Activated CD4-positive, alpha-beta T cell treated with anti-CD3 and anti-CD28 coated beads for 1 hour (primary cell): Measurements from ENCODE around the gene ATP4A.

Source experiments
- DNase-seq: peaks from one replicate; pipeline ENCODE4 v3.0.0-alpha.2; 2020

ATP4A gene

DNA sequence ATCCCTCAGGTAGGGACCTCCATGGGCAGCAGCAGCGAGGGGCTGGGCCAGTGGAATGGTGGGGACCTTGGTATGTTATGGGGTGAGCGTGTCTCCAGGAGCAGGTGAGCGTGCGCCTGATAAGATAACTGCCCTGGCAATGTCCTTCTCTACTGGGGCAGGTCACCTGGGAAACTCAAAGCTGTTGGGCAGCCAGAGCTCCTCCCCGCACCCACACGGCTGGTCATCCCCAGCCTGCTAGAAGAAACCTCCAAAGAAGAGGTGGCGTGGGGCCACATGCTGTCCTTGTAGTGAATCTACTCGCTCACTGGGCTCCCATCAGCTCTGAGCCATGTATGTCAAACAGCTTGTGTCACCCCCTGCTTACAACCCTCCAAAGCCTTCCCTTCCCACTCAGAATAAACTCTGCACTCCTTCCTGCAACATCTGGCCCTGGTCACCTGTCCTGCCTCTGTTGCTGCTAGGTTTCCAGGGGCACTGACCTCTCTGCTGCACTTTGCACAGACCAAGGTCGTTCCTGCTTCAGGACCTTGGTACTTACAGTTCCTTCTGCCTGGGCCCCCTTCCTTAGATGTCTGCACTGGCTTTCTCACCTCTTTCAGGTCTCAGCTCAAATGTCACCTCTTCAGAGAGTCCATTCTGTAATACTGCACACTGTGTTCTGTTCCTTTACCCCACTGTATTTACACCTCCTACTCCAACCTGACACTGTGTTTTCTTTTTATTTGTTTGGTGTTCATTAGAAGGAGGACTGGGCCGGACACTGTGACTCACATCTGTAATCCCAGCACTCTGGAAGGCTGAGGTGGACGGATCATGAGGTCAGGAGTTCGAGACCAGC lies 1.8 kb upstream of the ATP4A start:
- no peak for DNase-seq

DNA sequence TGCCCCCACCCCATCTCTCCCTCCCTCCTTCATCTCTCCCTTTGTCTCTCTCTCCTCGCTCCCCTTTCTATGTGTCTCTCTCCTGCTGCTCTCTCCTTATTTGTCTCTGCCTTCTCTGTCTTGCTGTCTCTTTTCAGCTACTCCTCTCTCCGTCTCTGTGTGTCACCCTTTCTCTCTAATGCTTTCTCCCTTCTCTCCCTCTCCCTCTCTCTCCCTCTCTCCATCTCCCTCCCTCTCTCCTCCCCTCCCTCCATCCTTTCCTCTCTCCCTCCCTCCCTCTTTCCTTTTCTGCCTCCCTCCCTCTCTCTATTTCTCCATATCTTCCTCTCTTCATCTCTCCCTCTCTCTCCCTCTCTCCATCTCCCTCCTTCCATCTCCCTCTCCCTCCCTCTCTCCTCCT lies 682 bp downstream of the ATP4A start:
- DNase-seq: no peak

DNA sequence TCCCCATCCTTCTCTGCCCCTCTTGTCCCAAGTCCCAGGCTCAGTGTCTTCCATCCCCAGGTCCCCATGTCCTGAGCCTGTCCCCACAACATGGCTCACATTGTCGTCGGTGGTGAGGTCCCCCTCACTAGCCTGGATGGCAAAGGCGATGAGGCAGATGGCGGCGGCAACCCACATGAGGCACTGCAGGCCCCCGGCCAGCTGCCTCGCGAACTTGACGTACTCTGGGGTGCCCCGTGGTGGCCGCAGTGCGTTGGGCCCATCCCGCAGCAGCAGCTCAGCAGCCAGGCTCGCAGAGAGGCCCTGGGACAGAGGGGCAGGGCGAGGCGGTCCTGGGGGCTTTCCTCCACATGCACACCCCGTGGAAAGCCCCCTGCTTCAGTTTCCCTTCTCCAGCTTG lies 1.1 kb downstream of the ATP4A start:
- no peak for DNase-seq

DNA sequence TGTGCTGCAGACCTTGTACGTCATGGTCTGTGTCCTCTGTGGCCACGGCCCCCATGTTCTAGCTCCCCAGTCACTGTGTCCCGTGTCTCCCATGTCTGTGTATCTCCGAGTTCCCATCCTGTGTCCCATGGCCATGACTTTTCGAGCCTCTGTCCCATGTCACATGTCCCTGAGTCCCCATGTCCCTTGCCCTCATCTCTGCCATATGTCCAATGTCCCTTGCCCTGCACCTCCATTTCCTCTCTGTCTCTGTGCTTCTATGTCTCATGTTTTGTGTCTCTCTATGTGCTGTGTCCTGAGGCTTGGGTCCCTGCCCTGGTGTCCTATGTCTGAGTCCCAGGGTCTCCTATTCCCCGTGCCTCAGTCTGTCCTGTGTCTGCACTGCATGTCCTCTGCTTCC lies 2.0 kb downstream of the ATP4A start:
- no peak for DNase-seq

DNA sequence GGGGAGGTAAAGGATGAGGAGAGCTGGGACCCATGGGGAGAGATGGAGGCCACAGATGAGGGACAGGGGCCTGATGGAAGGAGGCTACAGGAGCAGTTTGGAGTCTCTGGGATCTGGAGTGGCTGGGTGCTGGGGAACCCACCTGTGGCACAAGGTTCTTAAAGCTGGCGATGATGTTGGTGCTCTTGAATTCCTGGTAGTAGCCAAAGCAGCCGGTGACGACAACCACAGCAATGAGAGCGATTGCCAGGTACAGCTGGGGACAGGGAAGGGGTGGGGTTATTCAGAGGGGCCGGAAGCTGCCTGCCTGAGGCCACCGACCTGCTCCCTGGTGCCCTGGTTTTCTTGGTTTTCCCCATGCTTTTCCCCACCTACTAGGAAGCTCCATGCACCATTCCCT lies 2.8 kb downstream of the ATP4A start:
- DNase-seq: no peak

DNA sequence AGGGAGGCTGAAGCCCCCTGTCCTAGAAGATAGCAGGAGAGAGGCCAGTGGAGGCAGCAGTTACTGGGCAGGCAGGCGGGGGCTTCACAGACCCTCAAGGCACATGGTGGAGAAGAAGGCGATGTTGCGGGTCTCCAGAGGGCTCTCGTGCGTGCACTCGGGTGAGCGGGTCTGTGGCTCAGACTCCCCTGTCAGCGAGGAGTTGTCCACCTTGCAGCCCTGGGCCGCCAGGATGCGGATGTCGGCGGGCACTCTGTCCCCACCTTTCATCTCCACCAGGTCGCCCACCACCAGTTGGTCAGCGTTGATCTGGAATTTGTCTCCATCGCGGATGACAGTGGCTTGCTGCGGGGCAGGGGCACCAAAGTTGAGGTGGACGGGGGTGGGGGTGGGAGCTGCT lies 3.2 kb downstream of the ATP4A start:
- DNase-seq: no peak

DNA sequence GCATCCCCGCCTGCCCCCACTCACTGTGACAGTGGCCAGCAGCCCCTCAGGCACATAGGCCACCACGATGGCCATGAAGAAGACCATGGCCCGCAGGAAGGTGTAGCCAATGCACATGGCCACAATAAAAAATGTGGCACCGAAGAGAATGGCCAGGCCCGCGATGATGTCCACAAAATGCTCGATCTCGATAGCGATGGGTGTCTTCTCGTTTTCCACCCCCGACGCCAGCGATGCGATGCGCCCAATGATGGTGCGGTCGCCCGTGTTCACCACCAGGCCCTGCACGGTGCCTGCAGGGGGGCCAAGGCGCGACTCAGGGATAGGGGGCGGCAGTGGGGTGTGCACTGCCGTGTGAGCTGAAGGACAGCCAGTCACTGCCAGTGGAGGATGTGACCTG lies 3.7 kb downstream of the ATP4A start:
- DNase-seq: no peak

DNA sequence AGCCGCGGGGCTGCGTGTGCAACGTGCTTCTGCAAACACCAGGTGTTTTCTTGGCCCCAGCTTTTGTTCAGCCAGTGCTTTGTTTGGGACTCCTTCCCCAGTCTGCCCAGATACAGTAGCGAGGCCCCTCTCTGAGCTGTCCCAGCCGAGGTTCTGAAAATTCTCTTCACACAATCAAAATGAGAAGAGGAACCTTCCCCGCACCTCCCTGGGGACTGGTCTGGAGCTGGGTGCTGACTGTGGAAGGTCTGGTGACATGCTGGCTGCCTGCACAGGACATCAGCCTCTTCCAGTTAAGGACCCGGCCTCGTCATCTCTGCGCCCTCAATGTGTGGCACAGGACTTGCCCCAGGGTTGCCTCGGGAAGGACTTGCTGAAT lies 4.2 kb downstream of the ATP4A start:
- no peak for DNase-seq

DNA sequence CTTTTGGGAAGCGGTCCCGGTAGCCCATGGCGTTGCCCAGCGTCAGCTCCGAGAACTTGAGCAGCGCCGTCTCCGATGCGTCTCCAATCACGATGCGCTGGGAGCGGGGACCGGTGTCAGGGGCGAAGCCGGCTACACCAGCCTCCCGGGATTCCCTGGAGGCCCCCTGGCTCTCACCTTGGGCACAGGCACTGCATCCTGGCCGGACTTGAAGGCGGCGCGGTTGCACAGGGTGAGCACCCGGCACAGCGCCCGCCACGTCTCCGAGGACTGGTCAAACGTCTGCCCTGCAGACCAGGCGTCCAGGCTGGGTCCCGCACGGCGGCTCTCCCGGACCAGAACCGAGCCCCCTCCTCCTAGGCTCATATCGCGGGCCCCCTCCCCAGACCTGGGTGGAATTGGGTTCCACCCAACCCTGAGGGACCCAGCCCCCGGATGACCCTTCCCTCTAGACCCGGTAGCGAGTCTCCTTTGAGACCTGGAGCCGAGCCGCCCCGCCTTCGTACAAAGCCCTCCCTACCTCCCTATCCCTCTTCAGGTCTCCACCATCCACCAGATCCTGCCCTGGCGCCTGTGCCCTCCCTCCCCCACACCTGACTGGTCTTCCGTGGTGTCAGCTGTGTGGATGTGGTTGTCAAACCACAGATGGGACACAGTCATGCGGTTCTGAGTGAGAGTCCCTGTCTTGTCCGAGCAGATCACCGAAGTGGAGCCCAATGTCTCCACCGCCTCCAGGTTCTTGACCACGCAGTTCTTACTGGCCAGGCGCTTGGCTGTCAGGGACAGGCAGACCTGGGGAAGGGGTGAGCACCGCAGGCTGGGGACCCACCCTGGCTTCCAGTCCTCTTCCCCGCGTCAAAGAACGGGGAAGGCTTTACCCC lies 4.8 kb downstream of the ATP4A start:
- DNase-seq: no peak

DNA sequence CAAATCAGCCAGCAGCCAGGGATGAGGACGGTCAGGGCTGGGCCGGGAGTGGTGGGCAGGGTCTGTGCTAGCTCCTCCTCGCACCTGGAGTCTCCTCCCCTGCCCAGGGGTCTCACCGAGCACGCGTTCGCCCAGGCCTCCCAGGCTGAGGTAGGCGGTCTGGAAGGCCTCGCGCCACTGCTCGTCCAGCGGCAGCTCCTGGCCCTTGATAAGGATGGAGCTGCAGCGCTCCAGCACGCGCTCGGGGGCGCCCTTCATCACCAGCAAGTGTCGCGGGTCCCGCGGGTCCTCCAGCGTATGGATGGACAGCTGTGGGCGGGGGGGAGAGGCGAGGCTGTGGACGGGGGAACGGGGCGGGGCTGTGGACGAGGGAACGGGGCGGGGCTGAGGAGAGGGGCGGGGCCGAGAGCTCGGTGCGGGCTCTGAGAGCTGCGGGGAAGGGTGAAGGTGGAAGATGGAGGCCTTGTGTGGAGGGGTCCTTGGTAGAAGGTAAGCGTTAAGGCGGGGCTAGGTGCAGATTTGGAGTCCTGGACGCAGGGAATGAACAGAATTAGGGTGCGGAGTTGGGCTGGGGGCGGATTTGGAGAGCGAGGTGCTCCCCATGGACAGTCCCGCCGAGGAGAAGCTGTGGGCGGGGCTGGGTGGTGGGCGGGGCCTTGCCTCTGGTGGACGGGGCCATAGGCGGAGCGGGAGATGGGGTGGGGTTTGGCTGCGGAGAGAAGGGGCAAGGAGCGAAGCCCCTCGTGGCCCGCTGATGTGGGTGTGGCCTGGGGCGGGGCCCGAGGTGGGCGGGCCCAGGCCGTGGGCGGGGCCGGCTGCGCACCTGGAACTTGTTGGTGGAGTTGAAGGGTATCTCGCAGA lies 5.7 kb downstream of the ATP4A start:
- peak; percentile 32 for DNase-seq

DNA sequence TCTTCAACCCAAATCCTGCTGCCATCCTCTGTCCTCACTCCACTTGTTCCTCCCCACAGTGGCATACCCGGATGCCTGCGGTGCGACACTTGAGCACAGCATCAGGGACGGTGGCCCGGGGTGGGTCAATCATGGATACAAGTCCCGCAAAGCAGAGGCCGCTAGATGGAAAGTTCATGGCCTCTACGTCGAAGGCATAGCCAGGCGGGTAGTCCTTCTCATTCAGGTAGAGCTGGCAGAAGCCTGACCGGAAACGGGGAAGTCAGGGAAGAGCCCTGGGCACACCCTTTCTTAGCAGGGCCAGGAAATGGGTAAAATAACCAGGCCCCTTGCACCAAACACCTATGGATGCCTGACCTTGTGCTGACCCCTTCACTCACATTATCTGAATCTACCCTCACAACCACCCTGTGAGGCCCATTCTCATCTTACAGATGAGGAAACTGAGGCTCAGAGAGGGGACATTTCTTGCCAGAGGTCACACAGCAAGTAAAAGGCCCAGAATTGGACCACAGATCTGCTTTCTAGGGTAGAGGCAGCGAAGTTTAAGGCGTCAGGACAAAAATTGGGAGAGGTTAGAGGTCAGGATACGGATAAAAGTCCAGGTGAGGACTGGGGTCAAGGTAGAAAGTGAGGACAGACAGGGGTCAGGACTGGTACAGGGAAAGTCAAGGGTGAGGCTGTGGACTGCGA lies 6.5 kb downstream of the ATP4A start:
- DNase-seq: no peak

DNA sequence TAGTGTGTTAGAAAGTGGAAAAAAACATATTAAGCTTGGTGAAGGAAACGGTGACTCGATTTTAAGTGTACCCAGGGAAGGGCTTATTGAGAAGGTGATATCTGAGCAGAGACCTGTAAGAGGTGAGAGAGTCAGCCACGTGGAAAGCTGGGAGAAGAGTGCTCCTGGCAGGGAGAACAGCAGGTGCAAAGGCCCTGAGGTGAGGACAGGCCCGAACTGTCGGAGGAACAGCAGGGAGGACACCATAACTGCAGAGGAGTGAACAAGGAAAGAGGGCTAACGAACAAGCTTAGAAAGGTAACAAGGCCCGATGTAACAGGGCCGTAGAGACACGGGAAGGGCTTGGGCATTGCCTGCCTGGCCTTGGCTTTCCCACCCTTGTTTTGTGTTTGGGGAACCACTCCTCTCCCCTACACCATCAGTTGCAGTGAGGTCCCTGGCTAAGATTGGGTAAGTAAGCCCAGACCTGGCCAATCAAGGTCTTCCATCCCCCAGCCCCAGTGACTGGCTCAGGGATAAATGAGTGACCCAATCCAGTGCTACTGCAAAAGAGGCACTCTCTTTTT lies 7.3 kb downstream of the ATP4A start:
- DNase-seq: no peak

DNA sequence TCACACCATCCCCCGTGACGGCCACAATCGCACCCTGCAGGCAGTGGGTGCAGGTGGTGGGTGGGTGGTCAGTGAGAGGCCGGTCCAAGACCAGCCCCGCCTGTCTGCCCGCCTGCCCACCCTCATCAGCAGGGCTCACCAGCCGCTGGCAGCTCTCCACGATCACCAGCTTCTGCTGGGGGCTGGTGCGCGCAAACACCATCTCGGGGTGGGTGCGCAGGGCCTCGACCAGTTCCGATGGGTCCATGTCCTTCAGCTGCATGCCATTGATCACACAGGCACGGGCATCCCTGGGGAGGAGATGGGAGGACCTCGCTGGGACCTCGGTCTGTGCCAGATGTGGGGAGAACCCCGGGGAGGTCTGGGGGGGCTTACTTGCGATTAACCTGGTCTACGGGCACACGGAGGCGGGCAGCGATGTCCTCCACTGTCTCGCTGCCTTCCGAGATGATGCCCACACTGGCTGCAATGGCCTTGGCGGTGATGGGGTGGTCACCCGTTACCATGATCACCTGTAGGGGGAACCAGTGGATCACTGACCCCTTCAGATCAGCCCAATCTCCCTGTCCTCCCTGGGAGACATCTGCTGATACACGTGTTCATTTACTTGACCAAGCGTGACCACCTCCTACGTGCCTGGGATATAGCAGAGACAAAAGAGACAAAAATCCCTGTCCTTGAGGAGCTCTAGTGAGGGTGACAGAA lies 8.0 kb downstream of the ATP4A start:
- DNase-seq: no peak

DNA sequence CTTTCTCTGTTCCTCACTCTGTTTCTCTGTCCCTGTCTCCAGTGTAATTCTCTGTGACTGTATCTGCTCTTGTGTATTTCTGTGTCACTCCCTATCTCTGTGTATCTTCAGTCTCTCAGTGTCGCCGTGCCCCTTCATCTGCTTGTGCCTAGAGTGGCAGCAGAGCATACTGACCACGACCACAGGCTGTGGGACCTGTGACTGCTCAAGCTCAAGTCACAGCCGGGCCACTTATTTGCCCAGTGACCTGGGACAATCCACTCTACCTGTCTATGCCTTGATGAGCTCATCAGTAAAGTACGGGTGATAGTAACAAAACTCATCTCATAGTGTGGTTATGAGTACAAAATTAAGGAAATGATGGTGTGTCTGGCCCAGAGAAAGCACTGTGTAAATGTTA lies 9.4 kb downstream of the ATP4A start:
- DNase-seq: no peak

DNA sequence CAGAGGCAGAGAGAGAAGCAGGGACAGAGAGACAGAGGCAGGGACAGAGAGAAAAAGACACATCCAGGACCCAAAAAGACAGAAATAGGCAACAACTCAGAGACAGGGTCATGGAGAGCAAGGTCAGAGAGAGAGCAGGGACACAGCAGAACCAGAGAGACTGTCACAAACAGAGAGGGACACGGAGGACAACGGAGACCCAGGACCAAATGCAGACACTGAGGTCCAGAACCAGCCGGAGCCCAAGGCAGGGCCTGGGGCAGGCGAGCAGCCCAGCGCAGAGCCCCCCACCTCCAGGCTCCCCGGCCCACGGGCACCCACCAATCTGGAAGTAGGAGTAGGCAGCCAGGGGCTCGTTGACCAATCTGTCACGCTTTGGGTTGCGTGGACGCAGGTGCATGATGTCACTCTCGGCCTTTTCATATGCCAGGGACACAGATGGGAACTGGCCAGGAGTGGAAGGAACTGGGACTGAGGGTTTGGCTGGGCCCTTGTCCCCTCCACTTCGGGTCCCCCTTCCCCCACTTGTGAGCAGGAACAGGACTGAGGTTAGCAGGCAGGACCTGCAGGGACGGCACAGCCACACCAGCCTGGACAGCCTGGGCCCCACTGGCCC lies 10.0 kb downstream of the ATP4A start:
- DNase-seq: no peak

DNA sequence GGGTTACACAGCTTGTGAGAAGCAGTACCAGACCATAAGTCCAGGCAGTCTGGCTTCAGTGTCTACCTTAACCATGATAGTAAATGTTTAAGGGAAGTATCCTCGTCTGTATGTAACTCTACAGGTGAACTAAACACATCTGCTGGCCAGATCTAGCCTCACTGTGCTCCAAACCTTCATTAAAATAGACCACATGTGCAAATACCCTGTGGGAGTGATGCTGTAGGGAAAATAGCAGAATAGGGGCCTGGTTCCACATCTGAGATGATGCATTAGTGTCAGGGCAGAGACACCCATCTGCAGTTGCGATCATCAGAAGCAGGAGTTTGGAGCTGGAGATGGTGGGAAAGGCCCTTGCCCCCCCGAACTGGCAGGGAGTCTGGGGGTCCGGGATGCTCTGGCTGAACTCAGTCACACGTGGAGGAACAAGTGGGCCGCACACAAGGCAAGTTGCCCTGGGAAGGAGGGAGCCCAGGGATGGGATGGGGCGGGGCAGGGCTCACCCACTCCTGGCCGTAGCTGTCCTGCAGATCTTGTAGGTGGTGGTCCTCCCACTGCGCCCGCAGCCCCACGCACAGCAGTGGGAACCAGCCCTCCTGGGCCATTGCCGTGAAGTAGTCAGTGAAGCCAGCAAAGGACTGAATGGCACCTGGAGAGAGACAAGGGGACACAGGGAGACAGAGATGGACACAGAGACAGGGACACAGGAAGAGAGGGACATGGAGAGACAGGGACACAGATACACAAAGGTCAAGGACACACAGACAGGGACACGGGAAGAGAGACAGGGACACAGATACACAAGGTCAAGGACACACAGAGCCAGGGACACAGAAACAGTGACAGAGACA lies 10.7 kb downstream of the ATP4A start:
- no peak for DNase-seq

DNA sequence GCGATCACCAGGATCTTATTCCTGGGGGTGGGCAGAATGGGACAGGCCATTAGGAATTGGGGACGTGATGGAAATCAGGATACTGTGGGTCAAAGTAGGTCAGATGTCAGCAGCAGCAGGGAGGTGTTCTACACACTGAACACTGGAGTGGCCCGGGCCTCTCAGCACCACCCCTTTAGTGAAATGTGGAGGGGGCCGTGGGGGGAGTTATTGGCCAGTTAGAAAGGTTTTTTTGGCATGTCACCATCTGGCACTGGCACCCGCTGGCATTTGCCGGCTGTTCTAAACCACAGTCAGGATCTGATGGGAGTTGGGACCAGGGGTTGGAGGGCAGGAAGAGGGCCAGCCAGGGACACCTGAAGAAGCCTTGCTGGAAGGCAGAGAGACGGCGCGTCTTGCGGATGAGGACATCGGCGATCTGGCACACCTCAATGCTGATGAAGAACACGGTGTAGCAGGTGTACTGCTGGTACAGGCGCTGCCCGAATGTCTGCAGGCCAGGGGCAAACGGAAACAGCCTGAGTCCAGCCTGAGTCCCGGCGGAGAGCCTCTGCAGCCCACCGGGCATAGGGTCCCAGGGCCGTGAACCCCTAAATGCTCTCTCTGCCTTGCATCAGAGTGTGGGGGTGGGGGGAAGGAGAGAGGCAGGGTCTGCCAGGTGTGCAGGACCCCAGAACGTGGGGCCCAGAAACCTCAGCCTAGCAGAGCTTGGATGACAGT lies 12.2 kb downstream of the ATP4A start:
- no peak for DNase-seq

DNA sequence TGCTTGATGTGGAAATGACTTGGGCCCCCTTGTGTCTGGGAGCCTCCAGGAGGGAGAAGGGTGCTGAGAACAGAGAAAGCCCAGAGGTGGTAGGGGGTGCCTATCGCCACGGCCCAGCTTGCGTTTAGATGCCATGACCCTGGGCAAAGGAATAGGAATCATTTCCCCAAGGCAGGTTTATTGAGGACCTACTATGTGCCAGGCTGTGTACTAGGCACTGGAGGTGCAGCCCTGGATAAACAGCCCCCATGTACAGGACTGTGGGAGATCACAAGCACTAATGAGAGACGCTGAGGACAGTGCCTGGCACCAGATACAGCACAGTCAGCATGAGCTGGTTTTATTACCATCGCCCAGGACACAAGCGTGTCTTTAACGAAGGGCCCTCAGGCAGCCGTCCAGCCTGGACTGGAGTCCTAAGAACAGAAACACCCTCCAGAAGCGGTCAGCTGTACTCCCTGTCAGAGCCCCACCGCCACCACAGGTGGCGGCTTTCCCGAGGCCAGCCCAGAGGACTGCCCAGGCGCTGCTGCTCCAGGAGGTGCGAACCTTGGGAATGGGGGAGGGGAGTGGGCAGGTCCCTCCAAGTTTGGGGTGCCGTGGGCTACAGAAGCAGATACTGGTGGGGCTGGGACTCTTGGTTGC lies 13.5 kb downstream of the ATP4A start:
- DNase-seq: no peak
